Caco-2 (cell line): ENCODE data around the gene FTCDNL1. TPM values are rescaled to one million over a fixed set of nuclear protein-coding genes. Genes with fewer than 3 reads are reported as not detected.

Experiments
- BruUV-seq: library from RNA; stranded (reverse); fragments of 400-500 nt; replicated peaks from 2 replicates; lab custom pipeline; 2021; lab: Mats Ljungman, UMichigan
- CTCF ChIA-PET: fragments of 300-600 bp; sonication (Branson Sonifier 250); formaldehyde crosslinking; loops from one replicate; lab custom pipeline; 2022; ENCODE audit warnings: antibody characterized with exemption; lab: Charles Lee
- POLR2A ChIA-PET: fragments of 300-600 bp; sonication (Branson Sonifier 250); formaldehyde crosslinking; loops from one replicate; lab custom pipeline; 2022; ENCODE audit warnings: antibody characterized with exemption; lab: Charles Lee
- DNase-seq, 2 experiments: peaks; one replicate each; pipeline versions ENCODE4 v3.0.0 to v3.0.0-alpha.2; 2020 to 2022
- H3K27me3 ChIP-seq: replicated peaks from 2 replicates; pipeline ENCODE4 v1.6.0; 2011; ENCODE audit warnings: low read length; ENCODE audit not compliant: control insufficient read depth, insufficient read depth
- H3K36me3 ChIP-seq: 2 replicates; pipeline ENCODE4 v1.5.1; 2011; ENCODE audit warnings: low read length; ENCODE audit not compliant: control insufficient read depth, insufficient read depth
- H3K4me1 ChIP-seq: fragments of 250-450 bp; sonication (Bioruptor Pico); 2 replicates; pipeline ENCODE4 v1.5.1; 2020; ENCODE audit warnings: mild to moderate bottlenecking
- H3K4me3 ChIP-seq: 2 replicates; pipeline ENCODE4 v1.5.1; 2011; ENCODE audit warnings: low read depth, mild to moderate bottlenecking, control low read depth, low read length
- H3K9me3 ChIP-seq: fragments of 250-450 bp; sonication (Bioruptor Pico); 2 replicates; pipeline ENCODE4 v1.5.1; 2020; ENCODE audit warnings: mild to moderate bottlenecking, moderate library complexity
- H3K27ac Mint-ChIP-seq: one replicate; pipeline ENCODE4 v1.8.0; 2022; ENCODE audit warnings: mixed read lengths; ENCODE audit not compliant: unreplicated experiment
- H3K27me3 Mint-ChIP-seq: one replicate; pipeline ENCODE4 v1.8.0; 2022; ENCODE audit warnings: mixed read lengths; ENCODE audit not compliant: insufficient read depth, unreplicated experiment
- H3K36me3 Mint-ChIP-seq: one replicate; pipeline ENCODE4 v1.8.0; 2022; ENCODE audit warnings: mild to moderate bottlenecking, mixed read lengths; ENCODE audit not compliant: insufficient read depth, unreplicated experiment
- H3K4me1 Mint-ChIP-seq: one replicate; pipeline ENCODE4 v1.8.0; 2022; ENCODE audit warnings: low read depth, mixed read lengths; ENCODE audit not compliant: unreplicated experiment
- H3K4me3 Mint-ChIP-seq: one replicate; pipeline ENCODE4 v1.8.0; 2022; ENCODE audit warnings: mild to moderate bottlenecking, moderate library complexity, mixed read lengths; ENCODE audit not compliant: unreplicated experiment
- H3K9me3 Mint-ChIP-seq: one replicate; pipeline ENCODE4 v1.8.0; 2022; ENCODE audit warnings: mixed read lengths; ENCODE audit not compliant: unreplicated experiment
- CTCF ChIP-seq, 2 experiments: fragments of 200-600 bp in 1 of 2; IDR thresholded peaks; 1 replicate in 1 of 2; 2 replicates in 1 of 2; pipeline versions ENCODE4 v1.5.1 to v1.8.0; 2011 to 2022; ENCODE audit warnings: antibody characterized with exemption in 1 of 2, control low read depth in 1 of 2, inconsistent platforms in 1 of 2, low read depth in 1 of 2, low read length in 1 of 2, mild to moderate bottlenecking in 1 of 2, moderate library complexity in 1 of 2; ENCODE audit not compliant: insufficient read depth in 1 of 2, severe bottlenecking in 1 of 2, unreplicated experiment in 1 of 2
- intact Hi-C: fragments of 100-400 bp; cut with micrococcal nuclease; formaldehyde crosslinking; loops from one replicate; pipeline ENCODE4 v1.10.0; 2022; ENCODE audit not compliant: unreplicated experiment
- total RNA-seq: library from RNA; stranded (reverse); gene quantifications from 2 replicates; pipeline ENCODE4 v1.2.3, GENCODE V29; 2022

The FTCDNL1 gene
- total RNA-seq, 1 experiment from 2014 or later, result 0.68 TPM

- intact Hi-C loops, result no loop called here
- H3K4me3 ChIP-seq, result no peak overlapping the region
- no peaks in the 10 kb centered on the region for H3K36me3 ChIP-seq
- no peaks in the 10 kb centered on the region for H3K9me3 ChIP-seq
- Mint-ChIP-seq H3K4me3 (no peak overlapping the region), H3K27me3 (no peaks in the 10 kb centered on the region), H3K27ac (peak overlapping the region; percentile 9), H3K4me1 (peaks cover 7% of the 10 kb centered on the region), H3K36me3 (no peaks in the 10 kb centered on the region), H3K9me3 (no peaks in the 10 kb centered on the region)
- ChIA-PET CTCF (no interaction called here), POLR2A (no interaction called here)
- H3K27me3 ChIP-seq, result peaks cover 1% of the 10 kb centered on the region; the same call in 1 of the 2 replicates
- no peak for TF ChIP-seq CTCF (IDR thresholded peaks at IDR 0.05; ENCODE audit: insufficient read depth in 1 of 2, low read depth in 1 of 2, low read length in 1 of 2, severe bottlenecking in 1 of 2, unreplicated experiment in 1 of 2)
- BruUV-seq, result no TSS peak
- H3K4me1 ChIP-seq, result peaks cover 9% of the 10 kb centered on the region; the same call in 1 of the 2 replicates
- peak; percentile 32 to 42 for DNase-seq
Measured at GRCh38 chr2:199764273-199764800, 86.7 kb downstream of the FTCDNL1 start.

- H3K4me1 ChIP-seq, result peaks cover 9% of the 10 kb centered on the region; the same call in 1 of the 2 replicates
- Mint-ChIP-seq H3K4me3 (no peak overlapping the region), H3K36me3 (no peaks in the 10 kb centered on the region), H3K9me3 (no peaks in the 10 kb centered on the region), H3K27me3 (peaks cover under 1% of the 10 kb centered on the region), H3K4me1 (peaks cover 7% of the 10 kb centered on the region), H3K27ac (no peak overlapping the region)
- ChIA-PET POLR2A (no interaction called here), CTCF (no interaction called here)
- no peaks in the 10 kb centered on the region for H3K27me3 ChIP-seq
- no peak for TF ChIP-seq CTCF (IDR thresholded peaks at IDR 0.05; ENCODE audit: insufficient read depth in 1 of 2, low read depth in 1 of 2, low read length in 1 of 2, severe bottlenecking in 1 of 2, unreplicated experiment in 1 of 2)
- no TSS peak for BruUV-seq
- intact Hi-C loops, result no loop called here
- no peak overlapping the region for H3K4me3 ChIP-seq
- H3K36me3 ChIP-seq, result no peaks in the 10 kb centered on the region
- H3K9me3 ChIP-seq, result no peaks in the 10 kb centered on the region
- DNase-seq, result no peak
Measured at GRCh38 chr2:199762963-199763362, 88.0 kb downstream of the FTCDNL1 start.

GRCh38 chr2:199760574-199760973, 90.4 kb downstream of the FTCDNL1 start:
- BruUV-seq, result no TSS peak
- no peaks in the 10 kb centered on the region for H3K36me3 ChIP-seq
- Mint-ChIP-seq H3K4me3 (no peak overlapping the region), H3K27ac (no peak overlapping the region), H3K36me3 (no peaks in the 10 kb centered on the region), H3K9me3 (no peaks in the 10 kb centered on the region), H3K4me1 (peaks cover 7% of the 10 kb centered on the region), H3K27me3 (peaks cover 7% of the 10 kb centered on the region)
- CTCF ChIA-PET, result no interaction called here
- peaks cover 9% of the 10 kb centered on the region; the same call in 1 of the 2 replicates for H3K4me1 ChIP-seq
- intact Hi-C loops, result no loop called here
- DNase-seq, result no peak
- no peaks in the 10 kb centered on the region for H3K9me3 ChIP-seq
- TF ChIP-seq CTCF (IDR thresholded peaks at IDR 0.05; ENCODE audit: insufficient read depth in 1 of 2, low read depth in 1 of 2, low read length in 1 of 2, severe bottlenecking in 1 of 2, unreplicated experiment in 1 of 2), result peak in 1 of 2 experiments; percentile 28
- POLR2A ChIA-PET, result no interaction called here
- no peak overlapping the region for H3K4me3 ChIP-seq
- no peaks in the 10 kb centered on the region for H3K27me3 ChIP-seq
